NCI-H2171 (cell line): ENCODE data around the gene NUP155.
A peak's percentile ranks its signal among the peaks of the same experiment; 100 is the strongest.
"Not testable (repeated sequence)": the region's sequence is repeated elsewhere in the genome, so short reads cannot be mapped to it uniquely, and the experiment has no call there.

Experiments used
- DNase-seq: peaks from one replicate; lab custom pipeline; 2025; lab: John Stamatoyannopoulos, UW

NUP155 gene

GRCh38 chr5:37370864-37371726, at the start of gene NUP155:
Gene NUP155 (minus strand): TSS chr5:37371106. CDS start chr5:37370977, 129 bp downstream.
- peak; percentile 97 for DNase-seq

- no peak for DNase-seq
Measured at GRCh38 chr5:37417347-37417746, 46.4 kb upstream of the NUP155 start.

- DNase-seq, result not testable (repeated sequence)
Measured at GRCh38 chr5:37415456-37415855, 44.5 kb upstream of the NUP155 start.

- no peak for DNase-seq
Measured at GRCh38 chr5:37412515-37412914, 41.6 kb upstream of the NUP155 start.

- no peak for DNase-seq
Measured at GRCh38 chr5:37400501-37400900, 29.6 kb upstream of the NUP155 start.

- DNase-seq, result no peak
Measured at GRCh38 chr5:37396352-37396751, 25.4 kb upstream of the NUP155 start.

GRCh38 chr5:37391591-37391990, 20.7 kb upstream of the NUP155 start:
- no peak for DNase-seq

- DNase-seq, result peak; percentile 88
Measured at GRCh38 chr5:37379100-37379628, 8.3 kb upstream of the NUP155 start, which contains the start of gene WDR70. Gene WDR70 (plus strand): TSS chr5:37379318. CDS start chr5:37379368, 50 bp downstream.

GRCh38 chr5:37378066-37378465, 7.2 kb upstream of the NUP155 start:
- DNase-seq, result not testable (repeated sequence)

- no peak for DNase-seq
Measured at GRCh38 chr5:37375091-37375490, 4.2 kb upstream of the NUP155 start.

- no peak for DNase-seq
Measured at GRCh38 chr5:37370550-37370863, 399 bp downstream of the NUP155 start.

- no peak for DNase-seq
Measured at GRCh38 chr5:37355161-37355560, 15.7 kb downstream of the NUP155 start.

GRCh38 chr5:37342741-37343140, 28.2 kb downstream of the NUP155 start:
- not testable (repeated sequence) for DNase-seq

- not testable (repeated sequence) for DNase-seq
Measured at GRCh38 chr5:37334754-37335153, 36.2 kb downstream of the NUP155 start.

GRCh38 chr5:37326536-37326935, 44.4 kb downstream of the NUP155 start:
- no peak for DNase-seq

- DNase-seq, result no peak
Measured at GRCh38 chr5:37323607-37324006, 47.3 kb downstream of the NUP155 start.

- DNase-seq, result no peak
Measured at GRCh38 chr5:37319037-37319782, 51.7 kb downstream of the NUP155 start.

GRCh38 chr5:37316027-37316426, 54.9 kb downstream of the NUP155 start:
- no peak for DNase-seq

- DNase-seq, result no peak
Measured at GRCh38 chr5:37310360-37310759, 60.5 kb downstream of the NUP155 start.

- DNase-seq, result no peak
Measured at GRCh38 chr5:37308793-37309192, 62.1 kb downstream of the NUP155 start.

- DNase-seq, result no peak
Measured at GRCh38 chr5:37304888-37305287, 66.0 kb downstream of the NUP155 start.

GRCh38 chr5:37296313-37296712, 74.6 kb downstream of the NUP155 start:
- DNase-seq, result not testable (repeated sequence)
